Chondrocyte (in vitro differentiated cells): ENCODE data around the gene CD9. TPM values are rescaled to one million over a fixed set of nuclear protein-coding genes. Genes with fewer than 3 reads are reported as not detected.

Experiments used
- DNase-seq: peaks from one replicate; pipeline ENCODE4 v3.0.0; 2021; ENCODE audit warnings: mixed read lengths, low spot score
- H3K27ac Mint-ChIP-seq: one replicate; pipeline ENCODE4 v1.8.0; 2021; ENCODE audit warnings: mild to moderate bottlenecking, moderate library complexity, mixed read lengths; ENCODE audit not compliant: unreplicated experiment
- H3K27me3 Mint-ChIP-seq: 2 replicates; pipeline ENCODE4 v1.8.0; 2021; ENCODE audit warnings: low read depth, mixed read lengths
- H3K36me3 Mint-ChIP-seq: 2 replicates; pipeline ENCODE4 v1.8.0; 2021; ENCODE audit warnings: low read depth, mixed read lengths
- H3K4me1 Mint-ChIP-seq: 2 replicates; pipeline ENCODE4 v1.8.0; 2021; ENCODE audit warnings: low read depth, mild to moderate bottlenecking, mixed read lengths
- H3K4me3 Mint-ChIP-seq: one replicate; pipeline ENCODE4 v1.8.0; 2021; ENCODE audit warnings: mild to moderate bottlenecking, moderate library complexity, mixed read lengths; ENCODE audit not compliant: unreplicated experiment
- H3K9me3 Mint-ChIP-seq: 2 replicates; pipeline ENCODE4 v1.8.0; 2021; ENCODE audit warnings: low read depth, mixed read lengths
- CTCF ChIP-seq: fragments of 200-600 bp; sonication (generic); IDR thresholded peaks from 2 replicates; pipeline ENCODE4 v1.5.0; 2021; ENCODE audit warnings: antibody characterized with exemption, mild to moderate bottlenecking, moderate library complexity
- total RNA-seq: library from RNA; stranded (reverse); gene quantifications from 3 replicates; pipeline ENCODE4 v1.2.1, GENCODE V29; 2021

Gene CD9
- total RNA-seq, 1 donor from 2014 or later, result 60.7 TPM

DNA sequence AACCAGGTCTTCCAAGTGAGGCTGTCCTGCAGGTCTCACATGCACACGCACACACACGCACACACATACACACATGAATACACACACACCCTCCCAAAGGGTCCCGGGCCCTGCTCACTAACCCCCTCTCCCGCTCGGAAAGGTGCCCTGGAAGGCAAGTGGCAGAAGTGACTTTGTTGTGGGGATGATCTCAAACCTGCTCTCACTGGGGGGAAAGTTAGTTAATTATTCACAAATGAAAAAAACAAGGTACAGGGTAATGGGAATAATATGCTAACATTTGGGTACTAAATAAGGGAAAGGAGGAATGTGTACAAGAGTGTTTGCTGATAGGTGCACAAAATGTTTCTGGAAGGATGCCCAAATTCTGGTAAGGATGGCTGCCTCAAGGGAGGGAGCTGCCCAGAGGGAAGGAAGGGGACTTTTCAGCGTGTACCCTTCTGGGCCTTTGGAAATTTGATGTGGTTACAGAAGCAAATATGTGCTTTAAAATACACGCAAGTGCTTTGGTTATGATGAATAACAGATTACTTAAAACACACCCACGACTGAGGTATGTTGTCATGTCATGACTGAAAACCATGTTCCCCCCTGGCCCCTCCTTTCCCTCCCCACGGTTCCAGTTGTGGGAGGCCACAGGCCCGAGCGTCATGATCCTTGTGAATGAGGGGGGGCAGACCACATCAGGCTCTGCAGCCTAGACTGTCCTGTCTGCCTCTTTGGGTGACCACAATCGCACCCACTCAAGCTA is 66.9 kb downstream of the CD9 start:
- Mint-ChIP-seq H3K27me3 (no peaks in the 10 kb centered on the region), H3K27ac (peak overlapping the region; percentile 22), H3K36me3 (no peaks in the 10 kb centered on the region), H3K4me1 (peaks cover 13% of the 10 kb centered on the region), H3K4me3 (no peak overlapping the region), H3K9me3 (no peaks in the 10 kb centered on the region)
- TF ChIP-seq CTCF, result no peak
- DNase-seq, result peak; percentile 42

DNA sequence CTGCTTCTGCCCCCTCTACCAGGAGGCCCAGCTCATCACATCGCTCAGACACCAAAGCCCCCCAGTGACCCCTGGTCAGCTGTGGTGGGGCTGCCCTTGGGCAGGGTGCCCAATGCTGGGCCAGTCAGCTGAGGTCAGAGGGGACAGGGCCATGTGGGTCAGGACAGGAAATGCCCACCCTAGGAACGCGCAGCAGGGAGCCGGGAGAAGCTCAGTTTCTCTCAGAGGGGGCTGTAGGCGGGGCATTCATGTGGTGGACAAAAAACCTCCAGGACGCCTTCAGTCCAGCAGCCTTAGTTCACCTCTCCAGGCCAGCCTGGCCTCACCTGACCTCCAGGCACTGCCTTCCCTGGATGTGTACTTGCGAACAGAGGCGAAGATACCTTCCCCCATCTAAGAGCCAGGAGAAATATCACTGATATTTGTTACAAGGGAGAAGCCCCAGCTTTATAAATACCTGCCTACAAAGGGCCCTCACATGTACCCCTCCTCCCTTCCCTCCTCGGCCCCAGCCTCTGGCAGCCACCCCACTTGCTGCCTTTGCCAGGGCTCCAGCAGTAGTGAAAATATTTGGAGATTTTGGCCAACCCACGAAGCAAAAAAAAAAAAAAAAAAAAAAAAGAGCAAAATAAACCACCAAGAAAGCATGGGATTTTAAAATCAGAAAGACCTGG is 68.4 kb downstream of the CD9 start:
- Mint-ChIP-seq H3K36me3 (no peaks in the 10 kb centered on the region), H3K9me3 (no peaks in the 10 kb centered on the region), H3K27ac (no peak overlapping the region), H3K27me3 (no peaks in the 10 kb centered on the region), H3K4me1 (peaks cover 13% of the 10 kb centered on the region), H3K4me3 (no peak overlapping the region)
- TF ChIP-seq CTCF, result no peak
- peak; percentile 41 for DNase-seq

GRCh38 chr12:6269986-6270385 is 69.8 kb downstream of the CD9 start:
- Mint-ChIP-seq H3K9me3 (no peaks in the 10 kb centered on the region), H3K4me1 (peaks cover 13% of the 10 kb centered on the region)
- TF ChIP-seq CTCF, result no peak

GRCh38 chr12:6271281-6271680 is 71.1 kb downstream of the CD9 start:
- Mint-ChIP-seq H3K27me3 (no peaks in the 10 kb centered on the region), H3K27ac (no peak overlapping the region), H3K4me1 (peaks cover 13% of the 10 kb centered on the region), H3K36me3 (no peaks in the 10 kb centered on the region), H3K4me3 (no peak overlapping the region), H3K9me3 (no peaks in the 10 kb centered on the region)
- peak; percentile 47 for DNase-seq
- no peak for TF ChIP-seq CTCF

More at GRCh38 chr12:6269986-6270385, 69.8 kb downstream of the CD9 start:
- H3K27ac Mint-ChIP-seq, result no peak overlapping the region
- peak; percentile 56 for DNase-seq
- H3K36me3 Mint-ChIP-seq, result no peaks in the 10 kb centered on the region
- no peak overlapping the region for H3K4me3 Mint-ChIP-seq
- no peaks in the 10 kb centered on the region for H3K27me3 Mint-ChIP-seq

GRCh38 chr12:6272300-6273204 is 72.4 kb downstream of the CD9 start:
- H3K4me1 Mint-ChIP-seq, result peaks cover 4% of the 10 kb centered on the region
- no peak overlapping the region for H3K4me3 Mint-ChIP-seq
- TF ChIP-seq CTCF, result no peak
- H3K27ac Mint-ChIP-seq, result no peak overlapping the region
- H3K27me3 Mint-ChIP-seq, result no peaks in the 10 kb centered on the region
- H3K9me3 Mint-ChIP-seq, result no peaks in the 10 kb centered on the region
- no peaks in the 10 kb centered on the region for H3K36me3 Mint-ChIP-seq
- peak; percentile 32 for DNase-seq
